ENCODE measurements around the gene OR52N5.

Gene OR52N5

DNA sequence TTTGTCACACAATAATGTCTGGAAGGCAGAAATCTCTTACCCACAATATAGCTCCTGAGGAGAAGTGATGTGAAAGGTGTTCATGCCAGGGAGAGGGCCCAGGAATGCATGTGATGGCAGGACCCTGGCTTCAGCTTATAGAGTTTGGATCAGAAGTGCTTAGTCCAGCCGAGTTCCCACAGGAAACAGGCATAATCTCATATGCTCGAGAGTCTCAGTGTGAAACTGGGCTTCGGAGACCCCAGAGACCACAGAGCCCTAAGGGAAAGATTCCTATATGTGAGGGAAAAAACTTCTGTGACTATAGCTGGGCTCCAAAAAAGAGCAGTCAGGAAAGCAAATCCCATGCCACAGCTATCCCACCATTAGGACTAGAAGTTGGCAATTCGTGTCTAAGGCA lies at the start of gene OR52N5:
Gene OR52N5, minus strand, starts transcription at position 101 of the 400 bp plus-strand sequence. CDS start 4,721 bp downstream, outside the sequence.
- DNase-seq (ENCODE audit: low read depth in 2 of 2): no peak

DNA sequence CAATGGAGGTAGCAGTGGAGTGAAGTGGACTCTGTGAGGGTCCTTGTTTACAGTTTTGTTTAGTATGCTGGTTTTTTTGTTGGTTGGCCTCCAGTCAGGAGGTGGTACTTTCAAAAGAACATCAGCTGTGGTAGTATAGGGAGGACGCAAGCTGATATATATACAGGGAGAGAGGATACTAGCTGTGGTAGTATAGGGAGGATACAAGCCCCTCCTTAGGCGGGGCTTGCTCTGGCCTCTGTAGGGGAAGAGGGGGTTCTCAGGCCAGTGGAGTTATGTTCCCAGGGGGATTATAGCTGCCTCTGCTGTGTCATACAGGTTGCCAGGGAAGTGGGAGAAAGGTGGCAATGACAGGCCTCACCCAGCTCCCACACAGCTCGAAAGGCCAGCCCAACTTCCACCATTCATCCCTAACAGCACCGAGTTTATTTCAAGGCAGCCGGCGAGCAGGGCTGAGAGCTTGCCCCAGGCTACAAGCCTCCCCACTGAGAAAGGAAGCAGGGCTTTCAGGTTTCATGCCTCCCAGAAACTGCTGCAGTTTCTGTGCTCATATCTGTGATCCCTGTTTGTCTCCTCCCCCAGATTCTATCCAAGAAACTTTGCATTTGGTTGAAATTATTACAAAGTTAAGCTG lies 48.2 kb upstream of the OR52N5 start:
- no peak for DNase-seq (ENCODE audit: low read depth in 2 of 2)

DNA sequence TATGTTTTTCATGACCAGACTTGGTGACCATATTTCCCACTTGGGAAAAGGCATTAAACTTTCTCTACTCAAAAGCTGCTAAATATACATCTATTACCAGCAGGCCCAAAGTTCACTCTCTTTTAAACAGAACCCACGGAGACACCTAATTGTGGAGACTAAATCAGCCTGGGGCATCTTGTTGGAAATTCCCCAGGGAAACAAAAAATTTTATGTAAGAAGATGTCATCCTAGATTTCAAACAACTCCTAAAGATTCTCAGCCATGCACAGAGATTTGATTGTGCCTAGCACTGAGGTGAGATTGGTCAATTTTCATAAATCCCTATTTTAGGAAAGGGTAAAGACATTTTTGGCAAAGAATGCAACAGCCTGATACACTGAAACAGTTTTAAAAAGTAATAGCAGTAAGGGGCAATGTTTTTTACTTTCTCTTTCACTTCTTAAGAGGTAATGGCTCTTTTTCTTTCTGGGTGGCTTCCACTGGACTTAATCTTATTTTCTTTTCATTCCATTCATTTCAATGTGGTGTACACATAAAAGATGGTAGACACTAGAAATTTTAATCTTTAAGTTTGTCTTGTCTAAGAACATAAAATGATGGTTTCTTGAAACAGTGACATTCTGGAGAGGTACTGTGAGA lies 35.2 kb upstream of the OR52N5 start:
- no peak for DNase-seq (ENCODE audit: low read depth in 2 of 2)

DNA sequence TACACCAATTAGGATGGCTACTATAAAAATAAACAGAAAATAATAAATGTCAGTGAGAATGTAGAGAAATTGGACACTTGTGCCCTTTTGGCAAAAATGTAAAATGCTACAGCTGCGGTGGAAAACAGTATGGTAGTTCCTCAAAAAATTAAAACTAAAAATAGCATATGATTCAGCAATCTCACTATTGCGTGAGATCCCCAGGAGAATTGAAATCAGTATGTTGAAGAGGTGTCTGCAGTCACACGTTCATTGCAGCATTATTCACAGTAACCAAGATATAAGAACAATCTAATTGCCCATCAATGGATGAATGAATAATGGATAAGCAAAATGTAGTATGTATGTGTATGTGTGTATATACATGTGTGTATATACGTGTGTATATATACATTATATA lies 32.4 kb upstream of the OR52N5 start:
- no peak for DNase-seq (ENCODE audit: low read depth in 2 of 2)

DNA sequence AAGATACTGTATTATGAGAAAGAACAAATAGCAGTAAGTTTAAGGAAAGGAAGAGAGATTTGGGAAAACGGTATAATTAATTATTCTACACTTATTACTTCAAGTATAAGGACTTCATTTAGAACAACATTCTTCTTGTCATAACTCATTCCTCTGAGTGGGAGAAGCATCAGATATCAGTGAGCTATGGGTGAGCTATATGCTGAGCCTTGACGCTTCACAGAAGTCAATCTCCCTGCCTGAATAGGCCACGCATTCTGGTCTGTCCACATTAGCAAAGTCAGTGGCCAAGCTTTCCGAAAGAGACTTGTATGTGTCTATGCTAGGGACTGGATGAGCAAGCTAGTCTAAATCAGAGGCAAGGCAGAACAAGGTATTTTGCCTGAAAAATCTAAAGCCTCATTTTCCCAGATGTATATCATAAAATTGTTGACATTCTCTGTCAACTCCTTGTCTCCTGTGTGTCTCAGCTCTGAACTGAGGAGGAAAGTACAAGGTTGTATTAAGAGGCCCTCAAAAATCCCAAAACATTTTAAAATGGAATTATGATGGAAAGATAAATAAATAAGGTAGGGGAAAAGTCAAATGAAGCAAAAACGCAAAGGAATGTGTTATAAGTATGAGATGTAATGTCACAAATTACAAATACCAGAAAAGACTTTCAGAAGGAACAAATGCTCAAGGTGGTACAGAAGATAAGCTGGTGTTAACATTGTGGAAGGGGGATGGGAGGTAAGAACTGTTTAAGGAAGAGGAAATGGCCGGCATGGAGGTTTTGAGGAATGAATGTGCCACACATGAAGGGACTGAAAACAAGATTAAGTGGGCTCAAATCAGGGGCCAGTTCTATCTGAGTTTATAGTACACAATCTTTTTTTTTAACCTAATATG lies 27.0 kb upstream of the OR52N5 start:
- no peak for DNase-seq (ENCODE audit: low read depth in 2 of 2)

DNA sequence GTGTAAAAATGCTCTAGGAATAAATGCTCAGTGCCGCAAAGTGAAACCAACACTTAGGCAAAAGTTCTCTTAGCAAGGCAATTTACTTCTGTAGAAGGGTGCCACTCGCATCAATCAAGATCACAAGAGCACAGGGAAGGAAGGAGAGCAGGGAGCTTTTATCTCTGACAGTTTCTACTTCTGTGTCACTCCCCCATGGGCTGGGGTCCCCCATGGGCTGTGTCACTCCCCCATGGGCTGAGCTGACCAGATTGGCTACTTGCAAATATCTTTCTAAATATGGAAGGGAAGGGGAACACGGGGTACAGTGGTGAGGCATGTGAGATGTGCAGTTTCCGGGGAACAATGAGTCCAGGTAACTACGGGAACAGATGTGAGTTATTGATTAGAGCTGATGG lies 26.0 kb upstream of the OR52N5 start:
- no peak for DNase-seq (ENCODE audit: low read depth in 2 of 2)

DNA sequence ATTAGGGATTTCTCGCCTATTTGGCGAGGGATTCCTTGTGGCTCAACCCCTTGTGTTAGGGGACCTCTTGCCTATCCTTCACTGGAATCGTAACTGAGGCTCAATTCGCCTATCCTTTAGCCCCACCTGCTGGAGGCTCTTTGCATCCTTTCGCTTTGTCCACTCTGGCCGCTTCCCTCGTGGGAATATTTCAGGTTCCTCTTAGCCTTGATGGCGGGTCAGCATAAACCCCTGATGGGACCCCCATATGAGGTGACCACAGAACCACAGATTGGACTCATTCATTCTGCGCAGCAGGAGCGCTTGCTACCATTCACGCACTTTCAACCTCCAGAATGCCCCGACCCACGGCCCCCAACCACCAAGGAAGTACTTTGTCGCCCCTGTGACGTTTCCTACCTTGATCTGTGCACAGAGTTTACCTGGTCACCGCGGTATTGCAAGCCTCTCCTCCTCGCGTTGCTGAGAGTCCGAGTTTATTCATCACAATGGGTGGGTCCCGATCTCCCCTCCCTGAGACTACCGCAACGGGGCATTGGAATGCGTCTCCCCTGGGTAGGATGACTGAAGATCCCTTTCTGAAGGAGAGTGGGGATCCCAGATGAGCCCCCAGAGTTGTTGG lies 25.5 kb upstream of the OR52N5 start, which contains the start of gene OR52N2:
Gene OR52N2, plus strand, starts transcription at position 425 of the 622 bp plus-strand sequence. CDS start 11,412 bp downstream, outside the sequence.
- peak; percentile 36 to 48 for DNase-seq (ENCODE audit: low read depth in 2 of 2)

DNA sequence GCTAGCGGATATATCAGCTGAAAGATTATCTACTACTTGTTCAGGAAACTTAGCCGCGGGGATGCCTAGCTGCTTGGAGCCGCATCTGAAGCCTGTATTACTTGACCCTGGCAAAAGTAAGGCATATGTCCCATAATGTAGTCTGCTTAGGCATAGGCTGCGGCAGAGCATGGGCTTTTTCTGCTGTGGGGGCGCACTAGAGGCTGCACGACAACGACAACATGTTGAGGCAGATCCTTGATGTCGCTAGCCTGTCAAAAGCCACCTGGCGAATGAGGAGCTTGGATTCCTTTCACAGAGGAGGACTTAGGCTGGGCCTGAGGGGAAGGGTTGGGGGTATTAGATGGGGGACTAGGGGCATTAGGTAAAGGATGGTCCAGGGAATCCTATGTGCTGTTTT lies 24.4 kb upstream of the OR52N5 start:
- no peak for DNase-seq (ENCODE audit: low read depth in 2 of 2)

DNA sequence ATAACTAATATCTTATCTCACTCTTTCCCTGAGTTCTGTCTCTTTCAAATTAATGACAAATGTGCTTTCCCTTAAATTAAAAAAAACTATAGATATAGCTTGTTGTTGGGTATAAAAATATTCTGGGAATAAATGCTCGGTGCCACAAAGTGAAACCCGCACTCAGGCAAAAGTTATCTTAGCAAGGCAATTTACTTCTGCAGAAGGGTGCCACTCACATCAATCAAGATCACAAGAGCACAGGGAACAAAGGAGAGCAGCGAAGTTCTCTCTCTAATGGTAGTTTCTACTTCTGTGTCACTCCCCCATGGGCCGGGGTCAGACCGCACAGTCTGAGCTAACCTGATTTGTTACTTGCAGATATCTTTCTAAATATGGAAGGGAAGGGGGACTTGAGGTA lies 20.8 kb upstream of the OR52N5 start:
- no peak for DNase-seq (ENCODE audit: low read depth in 2 of 2)

DNA sequence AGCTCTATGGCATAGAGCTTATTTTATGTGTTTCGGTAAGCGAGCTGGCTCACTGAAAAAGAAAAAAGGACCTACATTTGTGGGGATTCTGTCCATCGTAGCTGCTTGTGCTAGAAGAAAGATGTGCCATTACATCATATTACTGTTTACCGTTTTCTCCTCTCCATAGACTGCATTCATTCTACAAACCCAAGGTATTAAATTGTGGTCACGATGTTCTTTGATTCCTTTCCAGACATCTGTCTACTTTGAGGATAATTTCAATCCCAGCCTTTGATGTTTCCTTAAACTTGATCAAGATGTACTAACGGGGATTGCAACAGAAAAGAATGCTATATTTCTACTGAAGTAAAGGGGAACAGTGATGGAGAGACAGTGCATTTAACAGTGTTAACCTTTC lies 13.4 kb upstream of the OR52N5 start:
- DNase-seq (ENCODE audit: low read depth in 2 of 2): no peak

DNA sequence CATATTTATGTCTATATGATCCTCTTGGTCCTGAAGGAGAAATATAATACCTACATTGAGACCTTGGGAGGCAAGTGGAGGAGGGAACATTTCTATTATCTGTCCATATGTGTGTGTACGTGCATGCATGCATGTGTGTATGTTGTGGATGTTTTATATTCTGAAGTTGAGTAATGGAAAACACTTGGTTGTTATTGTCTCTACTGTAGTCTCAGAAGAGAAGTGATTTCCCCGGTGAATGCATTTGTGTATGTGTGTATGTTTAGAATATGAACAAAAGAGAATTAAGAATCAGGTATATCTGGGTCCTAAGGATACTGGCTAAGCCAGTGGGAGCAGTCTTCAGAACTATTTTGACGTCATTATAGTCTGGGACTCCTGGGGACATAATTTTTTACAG lies 8.0 kb upstream of the OR52N5 start, which contains the start of gene OR52N1:
Gene OR52N1, minus strand, starts transcription at position 101 of the 400 bp plus-strand sequence. CDS start 2,449 bp downstream, outside the sequence.
- no peak for DNase-seq (ENCODE audit: low read depth in 2 of 2)

DNA sequence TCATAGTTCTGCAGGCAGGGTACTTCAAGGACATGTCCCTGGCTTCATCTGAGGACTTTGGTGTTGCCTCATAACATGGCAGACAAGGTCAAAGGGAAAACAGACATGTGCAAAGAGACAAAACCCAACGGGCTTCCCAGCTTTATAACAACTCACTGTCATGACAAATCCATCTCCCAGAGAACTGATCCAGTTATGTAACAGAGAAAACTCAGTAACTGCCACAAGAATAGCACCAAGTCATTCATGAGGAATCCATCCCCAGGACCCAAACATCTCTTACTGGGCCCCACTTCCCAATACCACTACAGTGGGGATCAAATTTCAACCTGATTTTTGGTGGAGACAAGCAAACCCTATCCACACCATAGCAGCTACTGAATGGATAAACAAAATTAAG lies 16.1 kb downstream of the OR52N5 start:
- no peak for DNase-seq (ENCODE audit: low read depth in 2 of 2)

DNA sequence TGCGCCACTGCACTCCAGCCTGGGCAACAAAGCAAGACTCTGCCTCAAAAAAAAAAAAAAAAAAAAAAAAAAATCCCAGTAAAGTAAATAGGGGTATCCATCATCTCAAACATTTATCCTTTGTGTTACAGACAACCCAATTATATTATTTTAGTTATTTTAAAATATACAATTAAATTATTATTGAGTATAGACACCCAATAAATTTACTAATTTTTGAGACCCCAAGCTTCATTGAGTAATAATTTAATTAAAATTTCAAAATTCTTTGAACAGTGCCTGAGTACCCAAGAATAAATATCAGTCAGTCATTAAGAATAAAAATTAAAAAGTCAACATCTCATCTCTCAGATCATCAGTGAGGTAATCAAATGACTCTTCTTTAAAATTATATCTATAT lies 29.2 kb downstream of the OR52N5 start, which contains the start of gene OR52N4:
Gene OR52N4, plus strand, starts transcription at position 301 of the 400 bp plus-strand sequence. CDS start 498 bp downstream, outside the sequence.
- DNase-seq (ENCODE audit: low read depth in 2 of 2): no peak

DNA sequence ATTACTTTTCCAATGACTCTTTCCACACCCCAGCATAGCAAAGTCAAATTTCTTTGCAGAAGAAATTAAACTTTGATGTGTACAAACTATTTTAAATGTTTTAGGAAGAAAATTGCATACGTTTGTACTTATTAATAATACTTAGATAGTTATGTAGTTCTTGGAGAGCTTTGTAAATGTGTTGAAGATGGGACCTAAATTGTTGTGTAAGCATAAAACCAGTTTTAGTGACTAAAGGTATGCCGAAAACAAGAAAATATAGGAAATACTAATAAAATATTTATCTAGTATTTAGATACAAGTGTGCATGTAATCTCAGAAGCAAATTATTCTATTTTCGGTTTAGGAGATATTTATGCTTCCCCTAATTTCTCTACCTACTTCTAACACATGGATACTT lies 33.3 kb downstream of the OR52N5 start:
- DNase-seq (ENCODE audit: low read depth in 2 of 2): no peak

DNA sequence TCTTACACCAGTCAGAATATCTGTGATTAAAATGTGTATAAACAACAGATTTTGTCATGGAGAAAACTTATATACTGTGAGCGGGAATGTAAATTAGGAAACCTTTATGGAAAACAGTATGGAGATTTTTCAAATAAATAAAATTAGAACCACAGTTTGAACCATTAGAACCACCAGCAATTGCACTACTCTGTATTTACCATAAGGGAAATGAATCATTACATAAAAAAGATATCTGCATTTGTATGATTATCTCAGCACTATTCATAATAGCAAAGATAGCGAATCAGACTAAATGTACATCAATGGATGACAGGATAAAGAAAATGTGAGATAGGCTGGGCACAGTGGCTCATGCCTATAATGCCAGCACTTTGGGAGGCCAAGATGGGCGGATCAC lies 36.5 kb downstream of the OR52N5 start:
- no peak for DNase-seq (ENCODE audit: low read depth in 2 of 2)

DNA sequence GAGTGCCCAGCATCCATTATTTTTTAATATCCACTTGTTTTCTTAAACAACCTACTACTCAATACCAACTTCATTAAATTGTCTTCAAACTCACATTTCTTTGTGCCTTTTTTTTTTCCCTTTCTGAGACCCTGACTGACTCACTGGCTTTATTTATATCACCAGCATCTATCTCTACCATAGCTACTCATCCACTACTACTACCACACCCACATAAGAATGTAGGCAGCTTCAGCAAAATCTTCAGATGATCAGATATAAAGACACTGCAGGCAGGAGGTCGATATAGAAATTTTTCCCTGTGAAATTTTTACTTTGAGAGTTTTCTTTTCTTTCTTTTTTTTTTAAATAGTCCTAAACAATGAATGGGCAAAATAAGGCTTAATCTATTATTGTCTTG lies 44.7 kb downstream of the OR52N5 start:
- no peak for DNase-seq (ENCODE audit: low read depth in 2 of 2)

DNA sequence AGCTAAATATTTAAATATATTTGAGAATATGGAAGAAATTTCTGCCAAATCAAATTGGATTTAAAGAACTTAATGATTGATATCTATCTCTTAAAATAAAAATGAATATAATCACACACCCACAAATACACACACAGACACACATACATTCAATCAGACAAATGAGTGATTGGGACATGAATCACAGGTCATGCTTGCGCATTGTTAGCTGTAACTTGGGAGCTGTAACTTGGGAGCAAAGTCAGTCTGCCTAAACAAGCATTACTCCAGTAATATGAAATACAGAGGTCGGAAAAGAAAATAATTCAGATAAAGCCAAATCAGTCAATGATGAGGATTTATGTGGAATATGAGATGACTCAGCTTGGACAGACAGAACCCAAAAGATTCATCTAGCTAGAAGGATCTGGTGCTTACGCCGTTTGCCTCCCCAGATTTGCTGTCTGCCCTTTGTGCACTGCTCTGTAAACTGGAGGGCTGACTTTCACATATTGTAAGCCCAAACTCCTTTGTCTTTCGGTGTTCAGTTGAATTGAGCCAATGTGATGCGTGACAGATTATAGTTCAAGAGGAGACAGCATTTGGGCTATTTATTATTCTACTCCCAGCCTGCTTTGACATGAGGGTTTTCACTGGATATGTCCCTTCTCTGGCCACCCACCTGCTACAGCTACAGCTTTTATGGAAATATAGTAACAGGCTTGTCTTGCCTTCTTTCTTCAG lies 45.3 kb downstream of the OR52N5 start:
- no peak for DNase-seq (ENCODE audit: low read depth in 2 of 2)

DNA sequence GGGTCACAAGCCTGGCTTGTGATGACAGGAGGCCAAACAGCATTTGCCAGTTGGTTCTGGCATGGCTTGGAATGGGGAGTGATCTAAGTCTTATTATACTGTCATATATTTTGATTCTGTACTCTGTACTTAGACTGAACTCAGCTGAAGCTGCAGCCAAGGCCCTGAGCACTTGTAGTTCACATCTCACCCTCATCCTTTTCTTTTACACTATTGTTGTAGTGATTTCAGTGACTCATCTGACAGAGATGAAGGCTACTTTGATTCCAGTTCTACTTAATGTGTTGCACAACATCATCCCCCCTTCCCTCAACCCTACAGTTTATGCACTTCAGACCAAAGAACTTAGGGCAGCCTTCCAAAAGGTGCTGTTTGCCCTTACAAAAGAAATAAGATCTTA lies 46.1 kb downstream of the OR52N5 start:
- peak; percentile 15 to 22 for DNase-seq (ENCODE audit: low read depth in 2 of 2)

DNA sequence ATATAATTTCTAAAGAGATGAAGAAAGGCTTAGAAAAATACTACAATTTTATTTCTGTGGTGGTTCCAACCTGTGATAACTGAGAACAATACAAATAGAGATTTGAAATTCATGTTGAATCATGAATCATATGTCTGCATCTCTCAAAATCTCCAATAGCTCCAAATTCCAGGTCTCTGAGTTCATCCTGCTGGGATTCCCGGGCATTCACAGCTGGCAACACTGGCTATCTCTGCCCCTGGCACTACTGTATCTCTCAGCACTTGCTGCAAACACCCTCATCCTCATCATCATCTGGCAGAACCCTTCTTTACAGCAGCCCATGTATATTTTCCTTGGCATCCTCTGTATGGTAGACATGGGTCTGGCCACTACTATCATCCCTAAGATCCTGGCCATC lies 46.8 kb downstream of the OR52N5 start, which contains the start of gene OR56B1:
Gene OR56B1, plus strand, starts transcription at position 53 of the 400 bp plus-strand sequence. Its CDS starts 69 bp downstream, at position 122.
- DNase-seq (ENCODE audit: low read depth in 2 of 2): no peak

DNA sequence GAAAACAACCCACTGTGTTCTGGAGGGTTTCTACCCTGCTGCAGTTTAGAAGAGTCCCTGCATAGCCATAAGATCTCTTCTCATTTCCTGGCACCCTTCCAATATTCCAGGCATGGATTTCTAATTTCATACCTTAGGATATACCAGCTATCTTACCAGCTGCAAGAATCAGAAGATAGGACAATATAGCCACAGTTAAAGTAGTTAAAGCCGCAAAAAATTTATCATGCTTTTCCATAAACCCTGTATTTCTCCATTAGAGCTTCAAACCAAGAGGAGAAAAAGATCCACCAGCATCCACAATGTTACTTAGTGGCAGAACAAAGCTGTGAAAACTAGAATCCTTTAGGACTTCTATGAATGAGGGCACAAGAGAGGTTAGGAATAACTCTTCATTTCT lies 55.5 kb downstream of the OR52N5 start:
- DNase-seq (ENCODE audit: low read depth in 2 of 2): no peak

DNA sequence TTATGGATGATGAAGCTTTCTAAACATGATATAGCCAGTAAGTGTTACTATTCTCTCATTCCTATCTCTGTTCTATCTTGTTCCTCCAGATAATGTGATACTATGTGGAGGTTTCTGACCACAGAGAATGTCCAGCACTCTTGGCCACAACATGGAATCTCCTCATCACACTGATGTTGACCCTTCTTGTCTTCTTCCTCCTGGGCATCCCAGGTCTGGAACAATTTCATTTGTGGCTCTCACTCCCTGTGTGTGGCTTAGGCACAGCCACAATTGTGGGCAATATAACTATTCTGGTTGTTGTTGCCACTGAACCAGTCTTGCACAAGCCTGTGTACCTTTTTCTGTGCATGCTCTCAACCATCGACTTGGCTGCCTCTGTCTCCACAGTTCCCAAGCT lies 56.8 kb downstream of the OR52N5 start:
- no peak for DNase-seq (ENCODE audit: low read depth in 2 of 2)

All from fibroblast of skin of left quadriceps (primary cell).